Neural progenitor cell (in vitro differentiated cells): ENCODE measurements around the gene TUBA4B. TPM values are rescaled to one million over a fixed set of nuclear protein-coding genes. Genes with fewer than 3 reads are reported as not detected.

ENCODE experiments used
- DNase-seq: peaks from one replicate; pipeline ENCODE4 v3.0.0-alpha.2; 2016; ENCODE audit warnings: low spot score
- H2AFZ ChIP-seq: fragments of 200-600 bp; sonication (generic); replicated peaks from 2 replicates; pipeline ENCODE4 v1.6.1; 2016; ENCODE audit warnings: antibody characterized with exemption
- H3F3A ChIP-seq: fragments of 200-600 bp; sonication (generic); 2 replicates; pipeline ENCODE4 v1.6.1; 2016; ENCODE audit warnings: antibody characterized with exemption, low read depth
- H3K27ac ChIP-seq: fragments of 200-600 bp; sonication (generic); 2 replicates; pipeline ENCODE4 v1.5.1; 2016; ENCODE audit warnings: mild to moderate bottlenecking
- H3K27me3 ChIP-seq: fragments of 200-600 bp; sonication (generic); 2 replicates; pipeline ENCODE4 v1.6.1; 2016; ENCODE audit warnings: mild to moderate bottlenecking, moderate library complexity
- H3K36me3 ChIP-seq: fragments of 200-600 bp; sonication (generic); 2 replicates; pipeline ENCODE4 v1.5.1; 2016
- H3K4me1 ChIP-seq: fragments of 200-600 bp; sonication (generic); 2 replicates; pipeline ENCODE4 v1.6.1; 2016; ENCODE audit warnings: mixed run types
- H3K4me2 ChIP-seq: fragments of 200-600 bp; sonication (generic); 2 replicates; pipeline ENCODE4 v1.6.1; 2016
- H3K4me3 ChIP-seq: fragments of 200-600 bp; sonication (generic); 2 replicates; pipeline ENCODE4 v1.5.1; 2016
- H3K79me2 ChIP-seq: fragments of 200-600 bp; sonication (generic); 2 replicates; pipeline ENCODE4 v1.6.1; 2016; ENCODE audit warnings: low read depth
- H3K9ac ChIP-seq: fragments of 200-600 bp; sonication (generic); 2 replicates; pipeline ENCODE4 v1.6.1; 2016
- H3K9me3 ChIP-seq: fragments of 200-600 bp; sonication (generic); 2 replicates; pipeline ENCODE4 v1.5.1; 2016; ENCODE audit warnings: low read depth
- H4K20me1 ChIP-seq: fragments of 200-600 bp; sonication (generic); 2 replicates; pipeline ENCODE4 v1.6.1; 2016; ENCODE audit warnings: low read depth
- H3K27ac Mint-ChIP-seq: 3 replicates; pipeline ENCODE4 v1.8.0; 2021; ENCODE audit warnings: mixed read lengths
- H3K27me3 Mint-ChIP-seq: 2 replicates; pipeline ENCODE4 v1.8.0; 2022; ENCODE audit warnings: low read depth, mild to moderate bottlenecking, inconsistent platforms, moderate library complexity, mixed read lengths; ENCODE audit not compliant: insufficient read depth
- H3K36me3 Mint-ChIP-seq: 3 replicates; pipeline ENCODE4 v1.8.0; 2021; ENCODE audit warnings: mixed read lengths
- H3K4me1 Mint-ChIP-seq: 3 replicates; pipeline ENCODE4 v1.8.0; 2021; ENCODE audit warnings: mixed read lengths
- H3K4me3 Mint-ChIP-seq: 3 replicates; pipeline ENCODE4 v1.8.0; 2021; ENCODE audit warnings: mild to moderate bottlenecking, moderate library complexity, mixed read lengths
- H3K9me3 Mint-ChIP-seq: 3 replicates; pipeline ENCODE4 v1.8.0; 2020; ENCODE audit warnings: mixed read lengths
- CTCF ChIP-seq: fragments of 200-600 bp; sonication (generic); IDR thresholded peaks from 2 replicates; pipeline ENCODE4 v1.5.1; 2017; ENCODE audit warnings: antibody characterized with exemption, mild to moderate bottlenecking
- EZH2 ChIP-seq: fragments of 200-600 bp; sonication (generic); IDR thresholded peaks from 2 replicates; pipeline ENCODE4 v1.6.1; 2017; ENCODE audit warnings: antibody characterized with exemption, mild to moderate bottlenecking, moderate library complexity
- EZH2phosphoT487 ChIP-seq: fragments of 200-600 bp; sonication (generic); IDR thresholded peaks from 2 replicates; pipeline ENCODE4 v1.6.1; 2017; ENCODE audit warnings: antibody characterized with exemption
- total RNA-seq: library from RNA; depleted of rRNA; stranded (reverse); fragments of >200 nt; gene quantifications from 2 replicates; pipeline ENCODE4 v1.2.3, GENCODE V29; 2015; ENCODE audit warnings: low replicate concordance

TUBA4B gene
- total RNA-seq: not detected in 2 replicates

GRCh38 chr2:219252900-219253752, at the start of gene TUBA4B:
Gene TUBA4B, plus strand, starts transcription at chr2:219253243. Its CDS starts 165 bp downstream, at chr2:219253408.
- H3K27ac Mint-ChIP-seq: no peak within 1 kb of the TSS
- no peaks in the 10 kb centered on the region for H3K36me3 ChIP-seq
- peak within 1 kb of the TSS; percentile 6 for H2AFZ ChIP-seq
- no peaks in the 10 kb centered on the region for H3K36me3 Mint-ChIP-seq
- H3K4me2 ChIP-seq: peak within 1 kb of the TSS; percentile 78
- peak within 1 kb of the TSS; percentile 78 for H3K4me3 Mint-ChIP-seq
- peaks cover 3% of the 10 kb centered on the region for H3F3A ChIP-seq
- no peaks in the 10 kb centered on the region for H3K9me3 ChIP-seq
- H3K27me3 ChIP-seq: peaks cover 73% of the 10 kb centered on the region
- peaks cover 13% of the 10 kb centered on the region for H3K4me1 Mint-ChIP-seq
- H3K4me3 ChIP-seq: peak within 1 kb of the TSS; percentile 34
- H3K27ac ChIP-seq: no peak within 1 kb of the TSS
- H3K9me3 Mint-ChIP-seq: no peaks in the 10 kb centered on the region
- no peak for TF ChIP-seq CTCF
- peak; percentile 73 for TF ChIP-seq EZH2phosphoT487
- peak; percentile 69 for TF ChIP-seq EZH2
- no peaks in the 10 kb centered on the region for H3K79me2 ChIP-seq
- DNase-seq: peak; percentile 56
- no peak within 1 kb of the TSS for H3K9ac ChIP-seq
- H3K27me3 Mint-ChIP-seq: peaks cover 59% of the 10 kb centered on the region
- H3K4me1 ChIP-seq: peaks cover 7% of the 10 kb centered on the region
- peaks cover 12% of the 10 kb centered on the region for H4K20me1 ChIP-seq

GRCh38 chr2:219204425-219205164, 48.4 kb upstream of the TUBA4B start:
- Mint-ChIP-seq H3K9me3 (peaks cover 12% of the 10 kb centered on the region), H3K4me3 (peak overlapping the region; percentile 95), H3K36me3 (peaks cover 2% of the 10 kb centered on the region), H3K27me3 (peaks cover 2% of the 10 kb centered on the region), H3K27ac (no peak overlapping the region), H3K4me1 (peaks cover 28% of the 10 kb centered on the region)
- no peak overlapping the region for H3K4me2 ChIP-seq
- no peak overlapping the region for H3K27ac ChIP-seq
- no peak overlapping the region for H3K4me3 ChIP-seq
- peaks cover 26% of the 10 kb centered on the region for H3F3A ChIP-seq
- no peaks in the 10 kb centered on the region for H3K79me2 ChIP-seq
- no peaks in the 10 kb centered on the region for H4K20me1 ChIP-seq
- no peaks in the 10 kb centered on the region for H3K36me3 ChIP-seq
- no peak for DNase-seq
- H2AFZ ChIP-seq: no peak overlapping the region
- no peak for TF ChIP-seq EZH2
- TF ChIP-seq CTCF: no peak
- TF ChIP-seq EZH2phosphoT487: no peak
- no peaks in the 10 kb centered on the region for H3K27me3 ChIP-seq
- H3K9ac ChIP-seq: no peak overlapping the region
- H3K4me1 ChIP-seq: peaks cover 7% of the 10 kb centered on the region
- no peaks in the 10 kb centered on the region for H3K9me3 ChIP-seq

- Mint-ChIP-seq H3K27me3 (peaks cover 2% of the 10 kb centered on the region), H3K27ac (no peak overlapping the region), H3K4me1 (peaks cover 27% of the 10 kb centered on the region), H3K9me3 (peaks cover 12% of the 10 kb centered on the region), H3K36me3 (peaks cover 2% of the 10 kb centered on the region), H3K4me3 (peak overlapping the region; percentile 95)
- no peaks in the 10 kb centered on the region for H3K79me2 ChIP-seq
- H3F3A ChIP-seq: peaks cover 26% of the 10 kb centered on the region
- no peaks in the 10 kb centered on the region for H3K9me3 ChIP-seq
- H3K27me3 ChIP-seq: no peaks in the 10 kb centered on the region
- DNase-seq: no peak
- H4K20me1 ChIP-seq: no peaks in the 10 kb centered on the region
- peaks cover 7% of the 10 kb centered on the region for H3K4me1 ChIP-seq
- H3K4me2 ChIP-seq: no peak overlapping the region
- no peaks in the 10 kb centered on the region for H3K36me3 ChIP-seq
- H3K4me3 ChIP-seq: no peak overlapping the region
- no peak overlapping the region for H3K9ac ChIP-seq
- no peak overlapping the region for H2AFZ ChIP-seq
- no peak overlapping the region for H3K27ac ChIP-seq
- TF ChIP-seq EZH2 (no peak), CTCF (no peak), EZH2phosphoT487 (no peak)
These were observed 47.9 kb upstream of the TUBA4B start for GRCh38 chr2:219205165-219205538.
